ENCODE measurements around the gene SAA2.
A peak's percentile ranks its signal among the peaks of the same experiment; 100 is the strongest.
"Not testable (repeated sequence)": the region's sequence is repeated elsewhere in the genome, so short reads cannot be mapped to it uniquely, and the experiment has no call there.

Gene SAA2

DNA sequence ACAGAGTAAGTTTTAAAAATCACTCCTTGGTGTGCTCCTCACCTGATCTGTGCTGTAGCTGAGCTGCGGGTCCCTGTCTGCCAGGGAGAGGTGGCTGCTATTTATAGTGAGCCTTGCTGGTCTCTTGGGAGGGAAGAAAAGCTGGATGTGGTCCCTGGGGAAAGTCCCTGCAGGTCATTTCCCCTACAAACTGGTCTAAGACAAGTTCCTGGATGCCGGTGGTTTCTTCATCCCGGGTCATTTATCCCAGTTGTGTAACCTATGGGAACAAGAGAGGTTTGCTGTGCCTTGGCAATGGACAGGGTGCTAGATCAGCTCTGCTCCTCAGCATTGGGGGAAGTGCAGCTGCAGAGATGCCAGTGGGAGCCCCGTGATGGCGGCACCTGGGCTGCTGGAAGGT lies at the start of gene SAA2:
Gene SAA2, minus strand, starts transcription at position 108 of the 400 bp plus-strand sequence. CDS start 657 bp downstream, outside the sequence.
- DNase-seq, result no peak

- no peak for DNase-seq
Measured at GRCh38 chr11:18295316-18295715, 46.8 kb upstream of the SAA2 start.

- DNase-seq, result no peak
Measured at GRCh38 chr11:18294862-18295261, 46.4 kb upstream of the SAA2 start.

DNA sequence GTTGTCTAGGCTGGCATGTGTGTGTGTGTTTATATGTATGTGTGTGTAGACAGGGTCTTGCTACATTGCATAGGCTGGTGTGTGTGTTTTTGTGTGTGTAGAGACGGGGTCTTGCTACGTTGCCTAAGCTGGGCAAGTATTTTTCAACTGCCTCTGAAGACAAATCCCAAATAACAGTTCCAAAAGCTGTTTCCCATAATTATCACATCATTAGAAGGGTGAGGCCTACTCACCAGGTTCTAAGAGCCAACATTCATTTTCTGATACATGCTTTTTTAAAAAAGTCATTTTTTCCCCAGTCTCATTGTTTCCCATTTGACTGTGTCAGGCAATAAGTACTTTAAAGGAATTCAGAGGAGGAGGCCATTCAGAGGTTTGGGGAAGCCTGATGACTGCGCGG lies 40.4 kb upstream of the SAA2 start:
- DNase-seq, result no peak

GRCh38 chr11:18285841-18286240 lies 37.4 kb upstream of the SAA2 start:
- no peak for DNase-seq

DNA sequence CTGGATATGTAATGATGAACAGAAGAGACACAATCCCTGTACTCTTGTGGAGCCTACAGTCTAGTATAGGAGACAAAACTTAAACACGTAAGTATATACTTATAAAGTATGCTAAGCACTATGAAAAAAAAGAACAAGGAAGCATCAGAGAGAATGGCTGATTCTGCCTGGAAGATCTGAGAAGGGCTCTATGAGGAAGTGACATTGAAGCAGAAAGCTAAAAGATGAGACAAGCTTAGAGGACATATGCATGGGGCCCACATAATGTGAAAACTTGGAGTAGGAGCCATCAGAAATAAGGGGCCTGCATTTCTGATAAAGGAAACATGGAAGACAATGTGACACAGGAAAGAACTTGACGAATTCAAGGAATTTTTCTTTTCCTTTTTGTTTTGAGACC lies 34.2 kb upstream of the SAA2 start:
- DNase-seq, result no peak

DNA sequence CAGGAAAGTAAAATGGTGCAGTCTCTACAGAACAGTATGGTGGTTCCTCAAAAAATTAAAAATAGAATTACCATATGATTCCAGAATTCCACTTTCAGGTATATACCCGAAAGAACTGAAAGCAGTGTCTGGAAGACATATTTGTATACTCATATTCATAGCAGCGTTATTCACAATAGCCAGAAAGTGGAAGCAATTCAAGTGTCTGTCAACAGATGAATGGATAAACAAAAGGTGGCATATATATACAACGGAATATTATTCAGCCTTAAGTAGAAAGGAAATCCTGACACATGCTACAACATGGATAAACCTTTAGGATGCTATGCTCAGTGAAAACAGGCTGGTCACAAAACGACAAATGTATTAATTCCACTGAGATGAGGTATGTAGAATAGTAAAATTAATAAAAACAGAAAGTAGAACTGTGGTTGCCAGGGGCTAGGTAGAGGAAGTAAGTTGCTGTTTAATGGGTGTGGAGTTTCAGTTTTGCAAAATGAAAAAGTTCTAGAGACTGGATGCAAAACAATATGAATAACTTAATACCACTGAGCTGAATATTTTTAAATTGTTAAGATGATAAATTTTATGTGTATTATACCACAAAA lies 32.1 kb upstream of the SAA2 start:
- DNase-seq, result no peak

- no peak for DNase-seq
Measured at GRCh38 chr11:18277565-18278271, 29.2 kb upstream of the SAA2 start.

- no peak for DNase-seq
Measured at GRCh38 chr11:18271206-18271605, 22.7 kb upstream of the SAA2 start.

DNA sequence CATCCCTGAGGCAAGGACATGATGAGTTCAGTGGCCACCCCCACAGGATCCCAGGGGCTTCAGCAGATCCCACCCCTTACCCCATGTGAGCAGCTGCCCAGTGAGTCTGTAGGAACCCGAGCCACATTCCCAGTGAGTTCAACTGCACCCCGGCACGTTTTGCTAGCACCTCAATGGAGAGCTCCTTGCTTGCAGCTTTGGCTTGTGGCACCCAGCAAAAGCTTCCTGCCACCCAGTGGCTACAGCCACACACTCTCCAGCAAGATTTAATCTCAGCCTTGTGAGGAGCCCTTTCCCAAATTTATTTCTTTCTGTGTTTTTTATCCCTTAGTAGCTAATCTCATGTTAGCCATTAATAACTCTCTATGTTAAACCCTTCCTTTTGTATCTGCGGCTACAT lies 21.6 kb upstream of the SAA2 start:
- DNase-seq, result no peak

- not testable (repeated sequence) for DNase-seq
Measured at GRCh38 chr11:18269252-18269651, 20.8 kb upstream of the SAA2 start.

DNA sequence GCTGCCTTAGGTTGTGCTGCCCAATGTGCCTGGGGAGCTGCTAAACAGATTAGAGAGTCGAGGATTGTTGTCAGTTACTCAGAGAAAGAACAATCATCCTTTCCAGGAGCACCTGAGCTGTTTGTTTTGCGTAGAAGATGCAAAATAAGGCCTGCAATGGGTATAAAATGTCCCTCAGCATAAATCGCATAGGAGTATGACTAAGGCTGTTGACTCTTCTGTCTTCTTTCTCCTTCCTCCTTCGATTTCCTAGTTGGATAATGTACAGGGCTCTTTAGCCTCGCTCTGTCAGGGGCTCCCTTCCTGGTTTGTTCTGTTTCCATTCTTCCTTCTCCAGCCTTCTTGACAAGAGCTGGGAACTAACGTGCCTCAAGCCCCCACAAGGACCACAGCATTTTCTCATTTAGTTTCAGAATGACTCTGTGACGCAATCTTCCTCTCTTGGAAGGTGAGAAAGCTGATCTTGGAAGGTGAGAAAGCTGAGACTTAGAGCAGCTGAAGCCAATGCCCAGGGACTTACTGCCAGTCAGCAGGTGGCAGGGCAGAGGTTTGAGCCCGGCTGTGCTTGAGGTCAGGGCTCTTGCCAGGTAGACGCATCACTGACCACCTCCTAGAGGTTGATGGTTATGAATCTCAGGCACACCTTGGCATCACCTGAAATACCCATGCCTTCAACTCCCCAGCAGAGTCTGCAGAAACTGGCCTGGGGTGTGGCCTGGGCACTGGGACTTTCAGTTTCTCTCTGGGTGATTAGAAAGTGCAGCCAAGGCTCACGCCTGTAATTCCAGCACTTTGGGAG lies 19.1 kb upstream of the SAA2 start:
- not testable (repeated sequence) for DNase-seq

DNA sequence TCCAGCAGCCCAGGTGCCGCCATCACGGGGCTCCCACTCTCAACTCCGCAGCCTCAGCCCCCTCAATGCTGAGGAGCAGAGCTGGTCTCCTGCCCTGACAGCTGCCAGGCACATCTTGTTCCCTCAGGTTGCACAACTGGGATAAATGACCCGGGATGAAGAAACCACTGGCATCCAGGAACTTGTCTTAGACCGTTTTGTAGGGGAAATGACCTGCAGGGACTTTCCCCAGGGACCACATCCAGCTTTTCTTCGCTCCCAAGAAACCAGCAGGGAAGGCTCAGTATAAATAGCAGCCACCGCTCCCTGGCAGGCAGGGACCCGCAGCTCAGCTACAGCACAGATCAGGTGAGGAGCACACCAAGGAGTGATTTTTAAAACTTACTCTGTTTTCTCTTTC lies 17.5 kb upstream of the SAA2 start, which contains the start of gene SAA1:
Gene SAA1, plus strand, starts transcription at position 316 of the 400 bp plus-strand sequence. CDS start 624 bp downstream, outside the sequence.
- no peak for DNase-seq

DNA sequence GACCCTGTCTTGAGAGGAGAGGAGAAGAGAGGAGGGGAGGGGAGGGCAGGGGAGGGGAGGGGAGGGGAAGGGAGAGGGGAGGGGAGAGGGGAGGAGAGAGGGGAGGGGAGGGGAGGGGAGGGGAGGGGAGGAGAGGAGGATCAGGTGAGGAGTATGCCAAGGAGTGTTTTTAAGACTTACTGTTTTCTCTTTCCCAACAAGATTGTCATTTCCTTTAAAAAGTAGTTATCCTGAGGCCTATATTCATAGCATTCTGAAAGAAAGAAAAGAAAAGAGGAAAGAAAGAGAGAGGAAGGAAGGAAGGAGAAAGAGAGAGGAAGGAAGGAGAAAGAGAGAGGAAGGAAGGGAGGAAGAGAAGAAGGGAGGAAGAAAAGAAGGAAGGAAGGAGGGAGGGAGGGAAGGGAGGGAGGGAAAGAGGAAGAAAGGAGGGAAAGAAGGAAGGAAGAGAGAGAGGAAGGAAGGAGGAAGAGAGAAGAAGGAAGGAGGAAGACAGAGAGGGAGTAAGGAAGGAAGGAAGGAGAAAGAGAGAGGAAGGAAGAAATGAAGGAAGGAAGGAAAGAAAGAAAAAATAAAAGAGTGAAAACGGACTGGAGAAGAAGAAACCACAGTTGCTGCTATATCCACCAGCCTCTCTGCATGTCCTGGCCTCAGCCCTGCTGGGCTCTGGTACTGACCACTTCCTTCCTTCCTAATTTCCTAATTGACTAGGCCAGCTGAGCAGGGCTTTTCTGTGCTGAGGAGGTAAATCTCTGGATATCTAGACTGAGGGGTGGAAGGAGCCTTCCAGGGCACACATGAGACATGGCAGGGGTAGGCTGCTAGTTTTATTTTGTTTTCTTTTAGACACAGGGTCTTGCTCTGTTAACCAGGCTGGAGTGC lies 16.4 kb upstream of the SAA2 start:
- no peak for DNase-seq

- no peak for DNase-seq
Measured at GRCh38 chr11:18264035-18264434, 15.6 kb upstream of the SAA2 start.

GRCh38 chr11:18262681-18263350 lies 14.3 kb upstream of the SAA2 start:
- not testable (repeated sequence) for DNase-seq

DNA sequence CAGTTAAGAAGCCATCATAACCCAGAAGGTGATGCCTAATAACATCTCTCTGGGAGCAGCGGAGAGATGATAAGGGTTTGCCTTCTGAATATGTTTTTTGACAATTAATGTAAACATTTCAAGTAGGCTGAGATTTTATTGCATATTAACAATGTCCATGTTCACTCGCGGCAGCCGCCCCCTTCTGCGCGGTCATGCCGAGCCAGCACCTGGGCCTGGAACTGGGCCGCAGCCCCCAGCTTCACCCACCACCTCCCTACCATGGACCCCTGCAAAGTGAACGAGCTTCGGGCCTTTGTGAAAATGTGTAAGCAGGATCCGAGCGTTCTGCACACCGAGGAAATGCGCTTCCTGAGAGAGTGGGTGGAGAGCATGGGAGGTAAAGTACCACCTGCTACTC lies 13.3 kb upstream of the SAA2 start:
- DNase-seq, result no peak

DNA sequence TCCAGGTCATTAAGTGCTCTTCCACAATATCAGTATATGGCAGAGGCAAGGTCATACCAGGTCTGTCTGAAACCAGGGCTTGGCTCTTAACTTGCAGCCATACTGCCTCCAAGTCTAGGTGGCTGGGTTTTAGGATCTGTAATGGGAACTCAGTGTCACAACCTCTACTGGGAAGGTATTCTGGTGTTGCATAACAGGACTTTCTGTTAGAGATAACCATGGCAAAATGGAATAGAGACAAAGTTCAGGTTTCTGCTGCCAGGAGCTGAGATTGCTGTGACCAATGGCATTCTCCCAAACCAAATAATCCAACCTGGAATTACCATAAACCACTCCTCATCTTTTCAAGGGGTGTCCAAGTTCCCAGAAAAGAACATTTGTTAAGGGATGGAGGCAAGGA lies 10.8 kb upstream of the SAA2 start:
- peak in 1 of 3 experiments; percentile 33 for DNase-seq

- DNase-seq, result no peak
Measured at GRCh38 chr11:18254781-18255361, 6.4 kb upstream of the SAA2 start.

DNA sequence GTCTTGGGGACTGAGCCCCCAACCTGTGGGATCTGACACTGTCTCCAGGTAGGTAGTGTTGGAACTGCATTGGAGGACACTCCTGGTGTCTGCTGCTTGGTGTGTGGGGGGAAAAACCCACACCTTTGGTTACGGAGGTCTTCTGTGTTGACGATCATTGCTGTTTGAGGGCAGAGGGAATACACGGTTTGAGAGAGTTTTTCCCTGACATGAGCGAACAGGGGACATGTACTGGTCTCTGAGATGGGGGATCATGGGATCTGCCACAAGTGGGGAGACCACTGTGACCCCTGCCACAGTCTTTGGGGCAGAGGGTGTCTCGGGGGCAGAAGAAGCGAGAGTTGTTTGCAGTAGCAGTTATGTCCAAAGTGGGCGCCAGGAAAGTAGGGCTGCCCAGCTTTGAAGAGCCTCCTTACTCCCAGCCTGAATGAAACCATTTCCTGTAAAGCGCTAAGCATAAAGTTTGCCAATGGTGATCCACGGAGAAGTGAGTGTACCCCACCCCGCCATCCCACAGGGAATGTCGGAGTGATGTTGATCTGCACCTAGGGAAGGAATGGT lies 5.4 kb upstream of the SAA2 start:
- DNase-seq, result no peak

DNA sequence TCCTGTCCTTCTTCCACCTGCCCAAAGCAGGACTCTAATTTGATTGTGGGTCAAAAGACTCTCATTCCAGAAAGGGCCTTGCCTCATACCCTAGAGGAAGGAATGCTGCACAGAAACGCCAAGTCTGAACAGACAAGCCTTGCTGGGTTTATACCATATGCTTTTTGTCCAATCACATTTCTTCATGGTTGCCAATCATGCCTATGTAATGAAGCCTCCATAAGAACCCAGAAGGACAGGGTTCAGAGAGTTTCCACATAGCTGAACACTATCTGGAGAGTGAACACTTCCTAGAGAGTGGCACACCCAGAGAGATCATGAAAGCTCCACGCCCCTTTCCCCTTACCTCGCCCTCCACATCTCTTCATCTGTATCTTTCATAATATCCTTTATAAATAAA lies 4.8 kb upstream of the SAA2 start:
- DNase-seq, result no peak

Measured in NCI-H1417 (cell line).